Stimulated activated CD4-positive, alpha-beta T cell treated with anti-CD3 and anti-CD28 coated beads, Interleukin-2, amount 100 ng/mL, for 24 hours (primary cell): Measurements from ENCODE around the gene ZCCHC12.

Source experiments
- DNase-seq, 2 donors: peaks; one replicate each; pipeline ENCODE4 v3.0.0-alpha.2; 2020

Gene ZCCHC12

GRCh38 chrX:118872102-118872566, 48.5 kb downstream of the ZCCHC12 start:
- DNase-seq = no peak
